Neural cell (in vitro differentiated cells): Measurements from ENCODE around the gene ZKSCAN1. TPM values are rescaled to one million over a fixed set of nuclear protein-coding genes. Genes with fewer than 3 reads are reported as not detected.

Experiments used
- H2AFZ ChIP-seq: fragments of 200-600, 300-800 bp; sonication (generic), shearing (Covaris generic); 2 replicates; pipeline ENCODE4 v1.6.0; 2014; ENCODE audit warnings: low read depth, mild to moderate bottlenecking, antibody characterized with exemption, low read length, moderate library complexity
- H3F3A ChIP-seq: fragments of 200-600 bp; shearing (Covaris generic); 2 replicates; pipeline ENCODE4 v1.6.1; 2016; ENCODE audit warnings: mild to moderate bottlenecking, moderate library complexity, mixed read lengths, antibody characterized with exemption, low read length; ENCODE audit not compliant: insufficient read depth, poor library complexity, severe bottlenecking
- H3K27ac ChIP-seq: fragments of 200-600, 300-800 bp; sonication (generic), shearing (Covaris generic); 2 replicates; pipeline ENCODE4 v1.5.1; 2014; ENCODE audit warnings: mild to moderate bottlenecking, low read length, moderate library complexity
- H3K27me3 ChIP-seq: fragments of 300-800, 200-600 bp; sonication (generic), shearing (Covaris generic); 2 replicates; pipeline ENCODE4 v1.6.0; 2014; ENCODE audit warnings: mild to moderate bottlenecking, low read depth, low read length, moderate library complexity; ENCODE audit not compliant: insufficient read depth
- H3K36me3 ChIP-seq: fragments of 300-800, 200-600 bp; sonication (generic), shearing (Covaris generic); 2 replicates; pipeline ENCODE4 v1.5.1; 2014; ENCODE audit warnings: mild to moderate bottlenecking, antibody characterized with exemption, low read length, moderate library complexity; ENCODE audit not compliant: insufficient read depth
- H3K4me2 ChIP-seq: fragments of 300-800, 200-600 bp; sonication (generic), shearing (Covaris generic); 2 replicates; pipeline ENCODE4 v1.6.0; 2014; ENCODE audit warnings: mild to moderate bottlenecking, low read length
- H3K4me3 ChIP-seq: fragments of 300-800, 200-600 bp; sonication (generic), shearing (Covaris generic); 2 replicates; pipeline ENCODE4 v1.5.1; 2014; ENCODE audit warnings: mild to moderate bottlenecking, low read length, moderate library complexity
- H3K79me2 ChIP-seq: fragments of 200-600 bp; shearing (Covaris generic); replicated peaks from 2 replicates; pipeline ENCODE4 v1.6.0; 2014; ENCODE audit warnings: mild to moderate bottlenecking, low read length, moderate library complexity; ENCODE audit not compliant: insufficient read depth
- H3K9ac ChIP-seq: fragments of 300-800, 200-600 bp; sonication (generic), shearing (Covaris generic); 2 replicates; pipeline ENCODE4 v1.6.1; 2016; ENCODE audit warnings: mild to moderate bottlenecking, low read length, mixed read lengths
- H3K9me2 ChIP-seq: fragments of 200-600 bp; shearing (Covaris generic); 2 replicates; pipeline ENCODE4 v1.6.1; 2016; ENCODE audit warnings: mild to moderate bottlenecking, low read length, mixed read lengths; ENCODE audit not compliant: insufficient read depth
- H3K9me3 ChIP-seq: fragments of 200-600, 300-800 bp; sonication (generic), shearing (Covaris generic); 2 replicates; pipeline ENCODE4 v1.6.1; 2016; ENCODE audit warnings: mild to moderate bottlenecking, mixed run types, low read length, moderate library complexity, mixed read lengths
- H4K20me1 ChIP-seq: fragments of 200-600 bp; shearing (Covaris generic); 2 replicates; pipeline ENCODE4 v1.6.1; 2016; ENCODE audit warnings: mild to moderate bottlenecking, mixed run types; ENCODE audit not compliant: insufficient read depth
- EP300 ChIP-seq: fragments of 450-650 bp; conservative IDR thresholded peaks from 2 replicates; pipeline ENCODE4 v1.6.1; 2014; ENCODE audit warnings: antibody characterized with exemption, mild to moderate bottlenecking, moderate library complexity; ENCODE audit not compliant: poor library complexity, severe bottlenecking
- EZH2 ChIP-seq: fragments of 200-600, 300-800 bp; shearing (Covaris generic), sonication (generic); IDR thresholded peaks from 2 replicates; pipeline ENCODE4 v1.6.1; 2014; ENCODE audit warnings: antibody characterized with exemption, low read length, borderline replicate concordance, mild to moderate bottlenecking; ENCODE audit not compliant: insufficient read depth, poor library complexity, severe bottlenecking
- MXI1 ChIP-seq: fragments of 450-650 bp; conservative IDR thresholded peaks from 2 replicates; pipeline ENCODE4 v1.6.1; 2014; ENCODE audit warnings: antibody characterized with exemption, mild to moderate bottlenecking; ENCODE audit not compliant: poor library complexity, severe bottlenecking
- POLR2AphosphoS5 ChIP-seq: IDR thresholded peaks from 2 replicates; pipeline ENCODE4 v1.6.1; 2012
- RAD21 ChIP-seq: fragments of 450-650 bp; conservative IDR thresholded peaks from 2 replicates; pipeline ENCODE4 v1.6.1; 2014; ENCODE audit warnings: antibody characterized with exemption, mild to moderate bottlenecking, moderate library complexity
- SMC3 ChIP-seq: fragments of 450-650 bp; conservative IDR thresholded peaks from 2 replicates; pipeline ENCODE4 v1.6.1; 2014; ENCODE audit warnings: antibody characterized with exemption, mild to moderate bottlenecking, moderate library complexity; ENCODE audit not compliant: poor library complexity
- TAF1 ChIP-seq: IDR thresholded peaks from 2 replicates; pipeline ENCODE4 v1.6.1; 2012; ENCODE audit warnings: low read depth
- polyA plus RNA-seq: library from polyadenylated mRNA; depleted of rRNA; stranded (reverse); fragments of >200 nt; gene quantifications from 2 replicates; pipeline ENCODE4 v1.2.3, GENCODE V29; 2014
- TF ChIP-seq, protein P1 (sequence below): fragments of 450-650 bp; IDR thresholded peaks from 2 replicates; pipeline ENCODE4 v1.5.1; 2014; ENCODE audit warnings: antibody characterized with exemption, mild to moderate bottlenecking, moderate library complexity; ENCODE audit not compliant: poor library complexity, severe bottlenecking
- TF ChIP-seq, protein P2 (sequence below): IDR thresholded peaks from 2 replicates; pipeline ENCODE4 v1.6.1; 2012; ENCODE audit warnings: borderline replicate concordance

Gene ZKSCAN1
- polyA plus RNA-seq, 1 donor from 2014 or later: 26.6 TPM

DNA sequence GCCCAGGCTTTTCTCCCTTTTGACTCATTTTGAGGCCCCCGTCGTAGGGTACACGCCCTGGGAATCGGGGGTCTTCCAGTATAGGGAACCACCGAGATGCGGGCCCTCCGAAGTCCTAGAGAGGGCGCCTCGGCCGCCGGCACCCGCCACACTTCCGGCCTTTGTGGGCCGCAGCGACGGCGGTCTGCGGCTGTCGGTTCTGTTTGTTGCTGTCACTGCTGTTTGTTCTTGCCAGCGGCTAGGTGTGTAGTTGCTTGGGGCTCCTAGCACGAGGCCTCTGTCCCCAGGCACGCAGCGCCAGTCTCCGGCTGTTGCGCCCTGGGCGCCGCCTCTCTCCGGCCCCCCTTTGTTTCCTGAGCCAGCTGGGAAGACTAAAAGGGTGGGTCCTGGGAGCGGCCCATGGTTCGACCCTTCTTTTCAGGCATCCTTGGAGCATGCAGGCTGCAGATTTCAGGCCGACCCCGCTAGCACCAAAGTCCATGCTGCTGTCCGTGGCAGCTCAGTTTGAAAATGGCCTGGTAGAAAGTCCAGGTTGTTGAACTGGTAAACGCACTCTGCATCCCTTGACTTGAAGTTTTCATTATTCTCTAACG lies 17.8 kb upstream of the ZKSCAN1 start:
- no peak overlapping the region for H3K9ac ChIP-seq

DNA sequence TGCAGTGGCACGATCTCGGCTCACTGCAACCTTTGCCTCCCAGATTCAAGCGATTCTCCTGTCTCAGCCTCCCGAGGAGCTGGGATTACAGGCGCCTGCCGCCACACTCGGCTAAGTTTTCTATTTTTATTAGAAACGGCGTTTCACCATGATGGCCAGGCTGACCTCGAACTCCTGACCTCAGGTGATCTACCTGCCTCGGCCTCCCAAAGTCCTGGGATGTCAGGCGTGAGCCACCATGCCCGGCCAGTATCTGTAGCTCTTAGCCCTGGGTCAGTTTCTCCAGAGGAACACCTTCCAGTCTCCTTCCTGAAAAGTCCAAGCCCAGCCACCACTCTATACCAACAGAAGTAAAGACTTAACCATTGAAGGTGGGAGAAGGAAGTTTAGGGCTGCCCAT lies 15.2 kb upstream of the ZKSCAN1 start:
- Histone ChIP-seq H3K4me2 (no peak overlapping the region), H3K9me3 (no peaks in the 10 kb centered on the region), H2AFZ (no peak overlapping the region), H3K79me2 (no peaks in the 10 kb centered on the region), H3F3A (no peaks in the 10 kb centered on the region), H3K27ac (no peak overlapping the region), H3K4me3 (no peak overlapping the region), H3K9ac (no peak overlapping the region), H4K20me1 (no peaks in the 10 kb centered on the region), H3K36me3 (no peaks in the 10 kb centered on the region), H3K27me3 (no peaks in the 10 kb centered on the region), H3K9me2 (no peaks in the 10 kb centered on the region)
- no peak for TF ChIP-seq EZH2
- no peak for TF ChIP-seq TAF1
- no peak for TF ChIP-seq MXI1
- no peak for TF ChIP-seq RAD21
- TF ChIP-seq, protein P1, sequence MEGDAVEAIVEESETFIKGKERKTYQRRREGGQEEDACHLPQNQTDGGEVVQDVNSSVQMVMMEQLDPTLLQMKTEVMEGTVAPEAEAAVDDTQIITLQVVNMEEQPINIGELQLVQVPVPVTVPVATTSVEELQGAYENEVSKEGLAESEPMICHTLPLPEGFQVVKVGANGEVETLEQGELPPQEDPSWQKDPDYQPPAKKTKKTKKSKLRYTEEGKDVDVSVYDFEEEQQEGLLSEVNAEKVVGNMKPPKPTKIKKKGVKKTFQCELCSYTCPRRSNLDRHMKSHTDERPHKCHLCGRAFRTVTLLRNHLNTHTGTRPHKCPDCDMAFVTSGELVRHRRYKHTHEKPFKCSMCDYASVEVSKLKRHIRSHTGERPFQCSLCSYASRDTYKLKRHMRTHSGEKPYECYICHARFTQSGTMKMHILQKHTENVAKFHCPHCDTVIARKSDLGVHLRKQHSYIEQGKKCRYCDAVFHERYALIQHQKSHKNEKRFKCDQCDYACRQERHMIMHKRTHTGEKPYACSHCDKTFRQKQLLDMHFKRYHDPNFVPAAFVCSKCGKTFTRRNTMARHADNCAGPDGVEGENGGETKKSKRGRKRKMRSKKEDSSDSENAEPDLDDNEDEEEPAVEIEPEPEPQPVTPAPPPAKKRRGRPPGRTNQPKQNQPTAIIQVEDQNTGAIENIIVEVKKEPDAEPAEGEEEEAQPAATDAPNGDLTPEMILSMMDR: no peak
- TF ChIP-seq SMC3: no peak
- no peak for TF ChIP-seq POLR2AphosphoS5
- TF ChIP-seq, protein P2, sequence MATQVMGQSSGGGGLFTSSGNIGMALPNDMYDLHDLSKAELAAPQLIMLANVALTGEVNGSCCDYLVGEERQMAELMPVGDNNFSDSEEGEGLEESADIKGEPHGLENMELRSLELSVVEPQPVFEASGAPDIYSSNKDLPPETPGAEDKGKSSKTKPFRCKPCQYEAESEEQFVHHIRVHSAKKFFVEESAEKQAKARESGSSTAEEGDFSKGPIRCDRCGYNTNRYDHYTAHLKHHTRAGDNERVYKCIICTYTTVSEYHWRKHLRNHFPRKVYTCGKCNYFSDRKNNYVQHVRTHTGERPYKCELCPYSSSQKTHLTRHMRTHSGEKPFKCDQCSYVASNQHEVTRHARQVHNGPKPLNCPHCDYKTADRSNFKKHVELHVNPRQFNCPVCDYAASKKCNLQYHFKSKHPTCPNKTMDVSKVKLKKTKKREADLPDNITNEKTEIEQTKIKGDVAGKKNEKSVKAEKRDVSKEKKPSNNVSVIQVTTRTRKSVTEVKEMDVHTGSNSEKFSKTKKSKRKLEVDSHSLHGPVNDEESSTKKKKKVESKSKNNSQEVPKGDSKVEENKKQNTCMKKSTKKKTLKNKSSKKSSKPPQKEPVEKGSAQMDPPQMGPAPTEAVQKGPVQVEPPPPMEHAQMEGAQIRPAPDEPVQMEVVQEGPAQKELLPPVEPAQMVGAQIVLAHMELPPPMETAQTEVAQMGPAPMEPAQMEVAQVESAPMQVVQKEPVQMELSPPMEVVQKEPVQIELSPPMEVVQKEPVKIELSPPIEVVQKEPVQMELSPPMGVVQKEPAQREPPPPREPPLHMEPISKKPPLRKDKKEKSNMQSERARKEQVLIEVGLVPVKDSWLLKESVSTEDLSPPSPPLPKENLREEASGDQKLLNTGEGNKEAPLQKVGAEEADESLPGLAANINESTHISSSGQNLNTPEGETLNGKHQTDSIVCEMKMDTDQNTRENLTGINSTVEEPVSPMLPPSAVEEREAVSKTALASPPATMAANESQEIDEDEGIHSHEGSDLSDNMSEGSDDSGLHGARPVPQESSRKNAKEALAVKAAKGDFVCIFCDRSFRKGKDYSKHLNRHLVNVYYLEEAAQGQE: no peak
- TF ChIP-seq EP300: no peak

More for the DNA sequence above, 17.8 kb upstream of the ZKSCAN1 start:
- Histone ChIP-seq H3F3A (no peaks in the 10 kb centered on the region), H3K27ac (no peak overlapping the region), H2AFZ (no peak overlapping the region), H3K9me3 (no peaks in the 10 kb centered on the region), H3K4me2 (no peak overlapping the region), H3K4me3 (peak overlapping the region; percentile 30), H3K9me2 (no peaks in the 10 kb centered on the region), H3K36me3 (no peaks in the 10 kb centered on the region), H3K27me3 (no peaks in the 10 kb centered on the region), H3K79me2 (no peaks in the 10 kb centered on the region), H4K20me1 (no peaks in the 10 kb centered on the region)
- TF ChIP-seq, protein P2: no peak
- TF ChIP-seq POLR2AphosphoS5 (no peak), EP300 (no peak), EZH2 (no peak), SMC3 (no peak), MXI1 (no peak), RAD21 (no peak)
